CD4-positive, alpha-beta T cell treated with Interleukin-15 for 4 hours (primary cell): ENCODE measurements around the gene ANKS3.

ENCODE experiments used
- DNase-seq: peaks from one replicate; pipeline ENCODE4 v3.0.0-alpha.2; 2020; ENCODE audit warnings: low spot score

ANKS3 gene

GRCh38 chr16:4724661-4725270 is 9.3 kb downstream of the ANKS3 start:
- DNase-seq: no peak

GRCh38 chr16:4723071-4723767 is 10.9 kb downstream of the ANKS3 start:
- DNase-seq: no peak

GRCh38 chr16:4718466-4718865 is 15.6 kb downstream of the ANKS3 start:
- DNase-seq: no peak

- DNase-seq: no peak
These were observed 19.1 kb downstream of the ANKS3 start for GRCh38 chr16:4714996-4715395.

GRCh38 chr16:4713663-4714501 is 20.2 kb downstream of the ANKS3 start:
- no peak for DNase-seq

GRCh38 chr16:4709481-4709880 is 24.6 kb downstream of the ANKS3 start:
- DNase-seq: no peak

GRCh38 chr16:4706871-4707270 is 27.2 kb downstream of the ANKS3 start:
- DNase-seq: no peak

- DNase-seq: no peak
These were observed 29.2 kb downstream of the ANKS3 start for GRCh38 chr16:4704913-4705312.

GRCh38 chr16:4704491-4704890 is 29.6 kb downstream of the ANKS3 start:
- DNase-seq: no peak

- DNase-seq: no peak
These were observed 30.2 kb downstream of the ANKS3 start for GRCh38 chr16:4703906-4704305.

- DNase-seq: no peak
These were observed 31.6 kb downstream of the ANKS3 start for GRCh38 chr16:4702466-4702808.

GRCh38 chr16:4701791-4702465 is 32.1 kb downstream of the ANKS3 start:
- DNase-seq: no peak

- DNase-seq: no peak
These were observed 32.9 kb downstream of the ANKS3 start for GRCh38 chr16:4700997-4701743.

GRCh38 chr16:4700380-4700996 is 33.6 kb downstream of the ANKS3 start:
- peak; percentile 52 for DNase-seq

- DNase-seq: no peak
These were observed 35.0 kb downstream of the ANKS3 start for GRCh38 chr16:4699046-4699556.

GRCh38 chr16:4698321-4699045 is 35.6 kb downstream of the ANKS3 start:
- no peak for DNase-seq

- DNase-seq: no peak
These were observed 36.2 kb downstream of the ANKS3 start for GRCh38 chr16:4697848-4698291.

- no peak for DNase-seq
These were observed 36.9 kb downstream of the ANKS3 start for GRCh38 chr16:4696905-4697847.
